NOMO-1 (cell line): Measurements from ENCODE around the gene MGAT4C.
"Not testable (repeated sequence)": the region's sequence is repeated elsewhere in the genome, so short reads cannot be mapped to it uniquely, and the experiment has no call there.

Experiments
- DNase-seq, 2 experiments: peaks; one replicate each; lab custom pipeline; 2025; ENCODE audit not compliant: unreplicated experiment in 2 of 2; lab: John Stamatoyannopoulos, UW

The MGAT4C gene

GRCh38 chr12:86139671-86140070 lies 116.5 kb downstream of the MGAT4C start:
- no peak for DNase-seq

- no peak for DNase-seq
These were observed 117.4 kb downstream of the MGAT4C start for GRCh38 chr12:86138770-86139169.

- DNase-seq: no peak
These were observed 118.3 kb downstream of the MGAT4C start for GRCh38 chr12:86137936-86138335.

DNA sequence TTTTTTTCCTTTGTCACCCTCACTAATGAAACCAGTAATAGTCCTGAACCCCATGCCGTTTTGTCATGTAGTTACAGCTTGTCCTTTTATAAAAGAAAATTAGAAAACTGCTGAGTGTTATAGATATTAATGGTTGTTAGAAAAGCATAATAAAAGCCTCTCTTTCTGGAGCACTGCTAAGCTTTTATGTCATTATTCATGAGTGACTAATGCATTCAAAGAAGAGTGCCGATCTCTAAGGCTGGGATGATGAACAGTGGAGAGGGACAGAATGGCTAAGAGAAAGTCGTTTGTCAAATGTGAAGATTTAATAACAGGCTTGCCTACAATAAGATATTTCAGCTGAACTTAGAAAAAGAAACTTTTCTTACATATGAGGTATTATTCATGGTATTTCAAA lies 121.6 kb downstream of the MGAT4C start:
- DNase-seq: no peak

GRCh38 chr12:86126900-86127299 lies 129.3 kb downstream of the MGAT4C start:
- not testable (repeated sequence) for DNase-seq

DNA sequence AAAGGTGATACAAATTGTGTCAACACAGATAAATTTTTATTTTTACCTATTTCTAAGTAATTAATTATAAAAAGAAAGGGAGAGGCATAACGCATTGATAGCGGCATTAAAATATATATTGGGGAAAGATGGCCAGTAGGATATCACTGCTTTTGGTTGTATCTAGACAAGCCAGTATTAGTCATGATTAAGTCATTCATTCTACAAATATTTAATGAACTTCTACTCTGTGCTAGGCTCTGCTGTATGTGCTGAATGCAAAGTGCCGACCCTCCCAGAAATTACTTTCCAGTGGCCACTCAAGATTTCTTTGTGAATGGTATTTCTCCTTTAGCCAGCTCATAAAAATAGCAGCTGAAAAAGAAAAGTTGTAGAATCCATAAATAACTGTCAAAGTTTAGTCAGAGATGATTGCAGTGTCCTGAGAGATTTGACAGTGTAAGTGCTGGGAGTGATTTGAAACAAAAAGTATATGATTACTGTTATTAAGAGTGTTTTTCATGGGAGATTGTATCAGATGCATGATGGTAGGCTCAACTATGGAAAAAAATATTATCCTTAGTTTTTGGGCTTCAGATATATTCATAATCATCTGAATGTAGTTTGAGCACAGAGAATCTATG lies 133.2 kb downstream of the MGAT4C start:
- DNase-seq: no peak

DNA sequence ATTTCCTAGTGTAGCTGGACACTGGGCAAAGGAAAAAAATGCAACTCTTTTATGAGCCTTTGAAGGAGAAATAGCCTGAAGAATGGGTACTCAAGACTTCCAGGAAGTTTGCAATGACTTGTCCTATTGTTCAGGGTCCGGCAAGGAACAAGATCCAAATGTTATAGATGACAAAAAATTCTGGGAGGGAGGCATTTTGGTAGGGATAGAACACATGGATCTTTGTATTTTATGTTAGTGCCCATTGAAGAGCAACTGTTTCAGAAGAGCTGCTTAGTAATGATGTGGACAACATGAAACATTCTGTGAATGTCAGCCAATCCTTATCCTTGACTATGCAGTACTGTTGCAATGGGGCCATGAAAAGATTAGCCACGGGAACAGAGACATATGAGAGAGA lies 138.0 kb downstream of the MGAT4C start:
- DNase-seq: no peak

- no peak for DNase-seq
These were observed 138.5 kb downstream of the MGAT4C start for GRCh38 chr12:86117711-86118110.

- no peak for DNase-seq
These were observed 152.1 kb downstream of the MGAT4C start for GRCh38 chr12:86104087-86104486.

DNA sequence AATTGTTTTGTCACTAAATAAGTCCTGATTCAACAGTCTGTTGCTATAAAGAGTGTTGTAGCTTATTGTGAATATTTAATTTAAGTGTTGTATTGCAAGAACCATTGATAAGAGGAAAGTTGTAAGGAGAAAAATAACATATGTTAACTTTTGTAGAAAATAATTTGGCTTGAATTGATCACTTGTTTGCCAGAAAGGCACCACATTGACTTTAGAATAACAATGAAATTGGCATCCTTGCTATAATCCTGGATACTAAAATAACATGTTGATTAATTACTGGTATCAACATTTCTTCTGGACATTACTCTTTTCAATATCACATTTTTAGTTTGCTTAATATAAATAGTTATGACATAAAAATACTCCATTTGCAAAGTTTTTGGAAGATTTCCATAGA lies 159.0 kb downstream of the MGAT4C start:
- no peak for DNase-seq

DNA sequence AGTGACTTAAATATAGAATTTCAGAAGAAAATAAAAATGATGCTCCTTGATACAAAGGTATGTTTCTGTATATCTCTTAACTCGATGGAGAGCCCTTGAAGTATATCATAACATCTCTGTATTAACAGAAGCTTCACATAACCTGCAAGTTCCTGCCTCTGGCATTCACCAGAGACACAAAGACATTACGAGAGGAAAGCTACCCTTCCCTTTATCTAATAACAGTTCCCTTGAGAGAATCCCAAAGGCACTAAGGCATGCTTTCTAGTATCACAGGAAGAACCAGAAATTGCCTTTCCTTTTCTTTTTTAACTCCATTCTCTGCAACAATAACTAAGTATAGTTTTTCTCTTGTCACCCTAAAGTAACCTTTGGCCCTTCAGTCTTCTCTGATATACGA lies 164.5 kb downstream of the MGAT4C start:
- DNase-seq: no peak

- DNase-seq: no peak
These were observed 174.3 kb downstream of the MGAT4C start for GRCh38 chr12:86081843-86082242.

- DNase-seq: not testable (repeated sequence)
These were observed 197.1 kb downstream of the MGAT4C start for GRCh38 chr12:86059052-86059451.

DNA sequence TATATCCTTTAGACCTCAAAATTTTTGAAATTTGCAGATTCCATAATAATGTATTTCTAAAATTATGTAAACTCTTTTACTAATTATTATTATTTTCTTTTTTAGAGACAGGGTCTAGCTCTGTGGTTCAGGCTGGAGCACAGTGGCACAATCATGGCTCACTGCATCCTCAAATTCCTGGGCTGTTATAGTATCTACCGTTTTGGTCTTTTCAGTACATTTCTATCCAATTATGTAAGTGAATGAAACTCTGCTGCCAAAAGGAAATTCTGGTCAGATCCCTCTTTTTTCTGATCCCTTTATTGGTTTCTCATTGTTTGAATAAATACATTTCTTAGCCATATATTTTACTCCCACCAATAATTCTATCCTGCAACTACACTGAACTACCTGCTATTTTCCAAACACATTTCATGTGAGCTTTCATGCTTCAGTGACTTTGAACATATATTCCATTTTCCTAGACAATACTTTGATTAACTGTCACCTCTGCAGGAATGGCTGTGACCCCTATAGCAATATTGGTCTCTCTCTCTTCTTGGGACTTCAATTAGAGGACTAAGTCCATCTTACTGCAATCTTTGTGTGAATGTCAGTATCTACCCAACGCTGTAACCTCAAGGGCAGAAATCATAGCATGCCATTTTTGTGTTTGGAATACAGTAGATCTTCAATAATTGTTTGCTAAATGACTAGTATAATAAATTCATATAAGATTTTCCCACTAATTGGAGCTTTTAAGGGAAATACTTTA lies 198.9 kb downstream of the MGAT4C start:
- no peak for DNase-seq

DNA sequence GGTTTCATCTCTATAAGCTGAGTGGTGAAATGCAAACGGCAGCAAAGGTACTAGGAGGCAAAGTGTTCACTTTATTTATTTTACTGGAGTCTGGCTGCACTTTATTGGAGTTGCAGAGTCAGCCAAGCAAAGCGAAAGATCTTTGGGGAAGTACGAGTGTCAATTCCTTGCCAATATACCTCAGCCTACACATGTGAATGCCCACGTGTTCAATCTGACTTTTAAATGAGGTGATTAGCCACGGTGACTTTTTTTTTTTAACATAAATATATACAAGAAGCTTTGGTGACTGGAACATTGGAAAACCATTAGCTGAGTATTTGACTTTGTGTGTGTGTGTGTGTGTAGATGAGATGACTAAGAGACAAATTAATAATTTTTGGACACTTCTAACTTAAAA lies 203.3 kb downstream of the MGAT4C start:
- no peak for DNase-seq

DNA sequence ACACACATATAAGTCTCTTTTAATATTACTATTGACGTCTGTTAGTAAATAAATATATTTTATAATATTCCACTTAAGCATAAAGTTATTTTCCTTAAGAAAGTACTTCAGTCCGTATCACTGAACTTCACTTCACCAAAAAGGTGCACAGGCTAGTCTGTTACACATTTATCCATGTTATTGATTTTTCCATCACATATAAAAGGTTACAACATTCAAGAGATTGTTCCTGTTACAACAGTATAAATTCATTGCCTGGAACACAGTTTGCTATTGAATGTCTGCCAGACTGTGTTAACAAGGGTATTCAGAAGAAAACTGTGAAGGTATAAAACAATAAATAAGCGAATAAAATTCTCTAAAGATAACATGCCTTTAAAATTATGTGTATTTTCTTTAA lies 206.2 kb downstream of the MGAT4C start:
- no peak for DNase-seq

DNA sequence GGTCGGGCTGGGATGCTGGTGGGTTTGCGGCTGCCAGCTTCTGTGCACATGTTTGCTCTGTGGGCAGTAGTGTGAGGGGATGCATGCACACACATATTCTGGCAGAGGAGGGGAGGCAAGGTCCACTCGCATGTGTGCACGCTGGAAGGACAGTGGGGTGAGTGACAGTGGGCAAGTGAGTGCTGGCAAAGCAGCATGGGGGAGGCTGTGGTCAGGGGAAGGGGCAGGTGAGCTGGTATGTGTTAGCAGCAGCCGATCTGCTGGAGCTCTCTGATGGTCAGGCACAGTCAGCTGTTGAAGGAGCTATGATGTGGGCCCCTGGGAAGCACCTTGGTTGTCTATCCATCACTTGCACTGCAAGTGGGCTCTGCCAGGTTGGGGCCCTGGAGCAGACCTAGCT lies 211.8 kb downstream of the MGAT4C start:
- no peak for DNase-seq

DNA sequence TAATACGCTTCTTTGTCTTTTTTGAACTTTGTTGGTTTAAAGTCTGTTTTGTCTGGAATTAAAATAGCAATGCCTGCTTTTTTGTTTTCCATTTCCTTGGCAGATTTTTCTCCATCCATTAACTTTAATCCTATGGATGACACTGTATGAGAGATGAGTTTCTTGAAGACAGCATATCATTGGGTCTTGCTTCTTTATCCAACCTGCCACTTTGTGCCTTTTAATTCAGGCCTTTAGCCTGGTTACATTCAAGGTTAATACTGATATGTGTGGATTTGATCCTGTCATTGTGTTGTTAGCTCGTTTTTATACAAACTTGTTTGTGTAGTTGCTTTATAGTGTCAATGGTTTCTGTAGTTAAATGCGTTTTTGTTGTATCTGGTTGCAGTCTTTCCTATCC lies 214.1 kb downstream of the MGAT4C start:
- no peak for DNase-seq

DNA sequence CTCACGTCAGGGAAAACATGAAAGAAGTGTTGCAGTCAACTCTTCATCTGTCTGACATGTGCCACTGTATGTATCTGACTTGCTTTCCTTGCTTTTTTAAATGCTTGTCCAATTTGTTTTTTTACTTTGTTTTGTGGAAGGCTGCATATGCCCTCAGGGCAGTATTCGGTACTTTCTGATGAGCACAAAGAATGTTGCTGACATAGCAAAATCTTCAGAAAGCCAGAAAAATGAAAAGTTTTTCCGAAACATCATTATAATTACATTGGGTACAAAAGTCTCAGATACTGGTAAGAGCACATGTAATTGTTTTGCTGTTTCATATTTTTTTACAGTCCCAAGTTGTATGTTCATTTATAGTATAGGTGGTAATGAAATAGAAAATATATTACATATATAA lies 237.8 kb downstream of the MGAT4C start:
- no peak for DNase-seq

DNA sequence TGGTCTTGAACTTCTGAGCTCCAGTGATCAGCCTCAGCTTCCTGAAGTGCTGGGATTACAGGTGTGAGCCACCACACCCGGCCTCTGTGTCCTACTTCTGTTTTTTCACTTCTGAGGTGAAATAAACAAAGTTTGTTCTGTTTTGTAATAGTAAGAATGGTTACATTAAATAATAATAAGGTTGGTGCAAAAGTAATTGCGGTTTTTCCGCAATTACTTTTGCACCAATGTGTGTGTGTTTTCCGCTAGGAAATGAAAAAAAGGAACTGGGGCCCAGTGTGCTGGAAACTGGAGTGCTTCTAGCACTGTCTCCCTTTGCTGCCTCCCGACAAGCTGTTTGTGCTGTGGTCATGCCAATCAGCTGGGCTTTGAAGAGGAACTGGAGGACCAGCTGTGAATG lies 241.2 kb downstream of the MGAT4C start:
- DNase-seq: no peak

DNA sequence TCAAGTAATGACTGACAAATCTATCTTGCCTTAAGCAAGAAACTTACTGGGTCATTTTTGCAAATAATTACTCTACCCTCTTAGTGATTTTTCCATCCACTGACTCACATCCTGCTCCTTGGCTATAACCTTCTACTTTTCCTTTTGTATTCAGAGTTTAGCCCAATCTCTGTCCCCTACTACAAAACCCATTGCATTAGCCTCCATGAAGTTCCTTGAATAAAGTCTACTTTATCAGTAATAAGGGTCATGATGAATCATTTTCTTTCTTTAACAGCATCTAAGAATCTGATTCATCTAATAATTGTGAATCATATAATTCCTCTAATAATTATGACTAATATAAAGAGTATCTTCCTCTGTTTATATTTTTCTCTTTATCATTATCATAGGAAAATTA lies 249.5 kb downstream of the MGAT4C start:
- DNase-seq: no peak

GRCh38 chr12:85998074-85998473 lies 258.1 kb downstream of the MGAT4C start:
- no peak for DNase-seq

GRCh38 chr12:85996280-85996679 lies 259.9 kb downstream of the MGAT4C start:
- no peak for DNase-seq
